Mucosa of stomach (tissue), 1 donor: ENCODE data around the gene SYNPR.

Experiments used
- H3K27me3 ChIP-seq: one replicate; pipeline ENCODE4 v1.7.0; 2013; ENCODE audit warnings: mild to moderate bottlenecking, low read length; ENCODE audit not compliant: control insufficient read depth, insufficient read depth
- H3K36me3 ChIP-seq: one replicate; pipeline ENCODE4 v1.7.0; 2013; ENCODE audit warnings: low read length; ENCODE audit not compliant: control insufficient read depth, insufficient read depth
- H3K4me1 ChIP-seq: one replicate; pipeline ENCODE4 v1.7.0; 2013; ENCODE audit warnings: mild to moderate bottlenecking, low read length; ENCODE audit not compliant: control insufficient read depth, insufficient read depth
- H3K4me3 ChIP-seq: one replicate; pipeline ENCODE4 v1.7.0; 2013; ENCODE audit warnings: low read length
- H3K9ac ChIP-seq: one replicate; pipeline ENCODE4 v1.7.0; 2013; ENCODE audit warnings: mild to moderate bottlenecking, low read length, moderate library complexity
- H3K9me3 ChIP-seq: one replicate; pipeline ENCODE4 v1.7.0; 2013; ENCODE audit warnings: mild to moderate bottlenecking, low read length, moderate library complexity; ENCODE audit not compliant: control insufficient read depth
- donor health status: Pancreatic carcinoma.

The SYNPR gene

GRCh38 chr3:63571682-63572081 lies 293.6 kb downstream of the SYNPR start:
- H3K4me1 ChIP-seq, result no peaks in the 10 kb centered on the region
- H3K9me3 ChIP-seq, result no peaks in the 10 kb centered on the region
- H3K4me3 ChIP-seq, result no peak overlapping the region
- no peaks in the 10 kb centered on the region for H3K27me3 ChIP-seq
- H3K36me3 ChIP-seq, result no peaks in the 10 kb centered on the region
- H3K9ac ChIP-seq, result no peak overlapping the region

- Histone ChIP-seq H3K4me3 (no peak overlapping the region), H3K36me3 (no peaks in the 10 kb centered on the region), H3K9ac (no peak overlapping the region), H3K27me3 (no peaks in the 10 kb centered on the region), H3K9me3 (no peaks in the 10 kb centered on the region), H3K4me1 (peaks cover 13% of the 10 kb centered on the region)
Measured at GRCh38 chr3:63576846-63577245, 298.7 kb downstream of the SYNPR start.

GRCh38 chr3:63578858-63579257 lies 300.8 kb downstream of the SYNPR start:
- H3K4me1 ChIP-seq, result peaks cover 13% of the 10 kb centered on the region

GRCh38 chr3:63580151-63580550 lies 302.0 kb downstream of the SYNPR start:
- no peaks in the 10 kb centered on the region for H3K9me3 ChIP-seq
- no peak overlapping the region for H3K4me3 ChIP-seq
- H3K36me3 ChIP-seq, result no peaks in the 10 kb centered on the region
- H3K9ac ChIP-seq, result no peak overlapping the region
- H3K4me1 ChIP-seq, result peaks cover 13% of the 10 kb centered on the region
- H3K27me3 ChIP-seq, result no peaks in the 10 kb centered on the region

More at GRCh38 chr3:63578858-63579257, 300.8 kb downstream of the SYNPR start:
- H3K36me3 ChIP-seq, result no peaks in the 10 kb centered on the region
- H3K4me3 ChIP-seq, result no peak overlapping the region
- no peaks in the 10 kb centered on the region for H3K9me3 ChIP-seq
- H3K9ac ChIP-seq, result no peak overlapping the region
- H3K27me3 ChIP-seq, result no peaks in the 10 kb centered on the region

- H3K36me3 ChIP-seq, result no peaks in the 10 kb centered on the region
- H3K27me3 ChIP-seq, result no peaks in the 10 kb centered on the region
- H3K4me3 ChIP-seq, result no peak overlapping the region
- H3K4me1 ChIP-seq, result peaks cover under 1% of the 10 kb centered on the region
- no peaks in the 10 kb centered on the region for H3K9me3 ChIP-seq
- H3K9ac ChIP-seq, result no peak overlapping the region
Measured at GRCh38 chr3:63582943-63583500, 304.9 kb downstream of the SYNPR start.

- Histone ChIP-seq H3K36me3 (no peaks in the 10 kb centered on the region), H3K4me1 (no peaks in the 10 kb centered on the region), H3K4me3 (no peak overlapping the region), H3K27me3 (no peaks in the 10 kb centered on the region), H3K9me3 (no peaks in the 10 kb centered on the region), H3K9ac (no peak overlapping the region)
Measured at GRCh38 chr3:63584681-63585080, 306.6 kb downstream of the SYNPR start.

- H3K4me3 ChIP-seq, result no peak overlapping the region
- H3K4me1 ChIP-seq, result no peaks in the 10 kb centered on the region
- H3K36me3 ChIP-seq, result no peaks in the 10 kb centered on the region
- no peak overlapping the region for H3K9ac ChIP-seq
- no peaks in the 10 kb centered on the region for H3K27me3 ChIP-seq
- H3K9me3 ChIP-seq, result no peaks in the 10 kb centered on the region
Measured at GRCh38 chr3:63585927-63586326, 307.8 kb downstream of the SYNPR start.

GRCh38 chr3:63588895-63589294 lies 310.8 kb downstream of the SYNPR start:
- Histone ChIP-seq H3K9ac (no peak overlapping the region), H3K4me1 (no peaks in the 10 kb centered on the region), H3K36me3 (no peaks in the 10 kb centered on the region), H3K9me3 (no peaks in the 10 kb centered on the region), H3K27me3 (no peaks in the 10 kb centered on the region), H3K4me3 (no peak overlapping the region)

GRCh38 chr3:63593779-63594178 lies 315.7 kb downstream of the SYNPR start:
- Histone ChIP-seq H3K9me3 (no peaks in the 10 kb centered on the region), H3K4me1 (no peaks in the 10 kb centered on the region), H3K27me3 (no peaks in the 10 kb centered on the region), H3K9ac (no peak overlapping the region), H3K4me3 (no peak overlapping the region), H3K36me3 (no peaks in the 10 kb centered on the region)

- no peaks in the 10 kb centered on the region for H3K9me3 ChIP-seq
- H3K27me3 ChIP-seq, result no peaks in the 10 kb centered on the region
- H3K36me3 ChIP-seq, result no peaks in the 10 kb centered on the region
- no peak overlapping the region for H3K4me3 ChIP-seq
- H3K4me1 ChIP-seq, result no peaks in the 10 kb centered on the region
- H3K9ac ChIP-seq, result no peak overlapping the region
Measured at GRCh38 chr3:63595221-63595620, 317.1 kb downstream of the SYNPR start.

GRCh38 chr3:63597019-63597418 lies 318.9 kb downstream of the SYNPR start:
- no peaks in the 10 kb centered on the region for H3K36me3 ChIP-seq
- no peak overlapping the region for H3K4me3 ChIP-seq
- H3K27me3 ChIP-seq, result no peaks in the 10 kb centered on the region
- no peaks in the 10 kb centered on the region for H3K9me3 ChIP-seq
- no peaks in the 10 kb centered on the region for H3K4me1 ChIP-seq
- no peak overlapping the region for H3K9ac ChIP-seq

- Histone ChIP-seq H3K4me3 (no peak overlapping the region), H3K36me3 (no peaks in the 10 kb centered on the region), H3K9ac (no peak overlapping the region), H3K9me3 (no peaks in the 10 kb centered on the region), H3K27me3 (no peaks in the 10 kb centered on the region), H3K4me1 (no peaks in the 10 kb centered on the region)
Measured at GRCh38 chr3:63607716-63608115, 329.6 kb downstream of the SYNPR start.

- Histone ChIP-seq H3K9ac (no peak overlapping the region), H3K27me3 (no peaks in the 10 kb centered on the region), H3K36me3 (no peaks in the 10 kb centered on the region), H3K4me1 (no peaks in the 10 kb centered on the region), H3K9me3 (no peaks in the 10 kb centered on the region), H3K4me3 (no peak overlapping the region)
Measured at GRCh38 chr3:63609408-63609807, 331.3 kb downstream of the SYNPR start.
